Measurements from ENCODE around the gene AFF2. TPM values are rescaled to one million over a fixed set of nuclear protein-coding genes. Genes with fewer than 3 reads are reported as not detected.

Gene AFF2
- total RNA-seq, 2 experiments from 2014 or later: 1.7 to 2.0 TPM

DNA sequence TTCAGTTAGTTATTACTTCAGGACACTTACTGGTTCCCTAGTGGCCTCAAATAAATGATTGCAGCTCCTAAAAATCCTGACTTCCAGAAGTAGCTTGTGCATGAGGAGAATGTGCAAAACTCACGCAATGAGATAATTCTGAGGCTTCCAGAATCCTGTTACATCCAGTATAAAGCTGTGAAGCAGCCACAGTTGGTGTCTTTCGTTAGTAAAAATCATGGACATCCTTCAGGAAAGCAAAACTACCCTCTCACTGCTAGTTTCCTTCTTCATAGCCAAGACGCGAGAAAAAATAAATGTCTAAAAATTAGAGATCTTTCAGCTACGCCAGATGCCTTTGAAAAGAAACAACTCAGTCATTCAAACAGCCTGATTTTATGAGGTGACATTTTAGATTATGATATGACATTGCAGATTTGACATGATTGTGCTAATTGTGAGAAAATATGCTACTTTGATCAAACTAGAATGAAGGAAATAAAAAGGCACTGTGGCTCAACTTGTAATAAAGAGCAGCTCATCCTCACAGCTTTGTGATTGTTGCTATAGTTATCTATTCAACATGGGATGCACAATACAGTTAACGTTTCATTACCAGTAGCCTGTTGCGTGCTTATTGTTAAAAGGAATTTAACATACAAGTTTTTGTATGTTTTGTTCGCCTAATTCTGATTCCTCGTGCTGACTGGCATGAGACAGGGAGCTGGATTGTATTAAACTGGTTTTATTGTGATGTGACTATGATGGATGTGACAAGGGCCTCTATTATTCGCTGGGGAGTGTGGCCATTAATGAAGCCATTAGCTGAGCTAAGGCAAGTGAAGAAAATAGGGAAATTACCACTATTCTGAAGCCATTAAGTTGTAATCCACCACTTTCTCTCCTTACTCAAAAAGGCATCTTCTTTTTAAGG lies 40.5 kb downstream of the AFF2 start:
- Mint-ChIP-seq H3K4me1 (ENCODE audit: low read depth) (peaks cover 3% of the 10 kb centered on the region), H3K27ac (no peak overlapping the region), H3K9me3 (no peaks in the 10 kb centered on the region), H3K36me3 (ENCODE audit: low read depth) (no peaks in the 10 kb centered on the region), H3K27me3 (ENCODE audit: low read depth) (no peaks in the 10 kb centered on the region), H3K4me3 (no peak overlapping the region)
- intact Hi-C loops (cut with micrococcal nuclease): no loop called here
- CTCF ChIA-PET: interaction anchor here (0.5 to 0.8 kb wide), 4 partner anchors 10 to 611 kb away, joined by 3 to 4 read pairs (median 4); no protein-coding TSS in a partner anchor
- DNase-seq: no peak

DNA sequence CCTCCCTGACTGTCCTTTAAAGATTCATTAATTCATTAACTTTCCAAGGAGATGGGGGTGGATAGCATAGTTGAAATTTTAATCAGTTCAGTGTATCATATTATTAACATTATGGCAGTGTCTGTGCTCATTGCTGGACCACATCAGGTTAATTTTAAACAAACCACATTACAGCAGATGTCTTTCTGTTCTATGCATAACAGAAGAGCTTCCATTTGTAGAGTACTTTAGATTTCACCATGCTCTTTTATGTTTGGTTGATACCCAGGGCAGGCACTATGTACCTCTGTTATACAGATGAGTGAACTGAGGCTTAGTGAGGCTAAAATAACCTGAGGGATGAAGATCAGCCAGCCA lies 41.1 kb downstream of the AFF2 start:
- no peak overlapping the region for H3K27ac Mint-ChIP-seq
- H3K36me3 Mint-ChIP-seq (ENCODE audit: low read depth): no peaks in the 10 kb centered on the region
- no peaks in the 10 kb centered on the region for H3K27me3 Mint-ChIP-seq (ENCODE audit: low read depth)
- H3K4me3 Mint-ChIP-seq: no peak overlapping the region
- H3K4me1 Mint-ChIP-seq (ENCODE audit: low read depth): peaks cover 3% of the 10 kb centered on the region
- CTCF ChIA-PET: interaction anchor here (0.5 to 0.6 kb wide), 2 partner anchors 284 to 612 kb away, joined by 3 to 4 read pairs; no protein-coding TSS in a partner anchor
- intact Hi-C loops (cut with micrococcal nuclease): no loop called here
- no peaks in the 10 kb centered on the region for H3K9me3 Mint-ChIP-seq
- no peak for DNase-seq

- Mint-ChIP-seq H3K27me3 (ENCODE audit: low read depth) (no peaks in the 10 kb centered on the region), H3K27ac (no peak overlapping the region), H3K4me1 (ENCODE audit: low read depth) (peaks cover 2% of the 10 kb centered on the region), H3K9me3 (no peaks in the 10 kb centered on the region), H3K4me3 (no peak overlapping the region), H3K36me3 (ENCODE audit: low read depth) (no peaks in the 10 kb centered on the region)
- CTCF ChIA-PET: no interaction called here
- no peak for DNase-seq
- intact Hi-C loops (cut with micrococcal nuclease): no loop called here
Observed at GRCh38 chrX:148542481-148543255, 42.3 kb downstream of the AFF2 start.

DNA sequence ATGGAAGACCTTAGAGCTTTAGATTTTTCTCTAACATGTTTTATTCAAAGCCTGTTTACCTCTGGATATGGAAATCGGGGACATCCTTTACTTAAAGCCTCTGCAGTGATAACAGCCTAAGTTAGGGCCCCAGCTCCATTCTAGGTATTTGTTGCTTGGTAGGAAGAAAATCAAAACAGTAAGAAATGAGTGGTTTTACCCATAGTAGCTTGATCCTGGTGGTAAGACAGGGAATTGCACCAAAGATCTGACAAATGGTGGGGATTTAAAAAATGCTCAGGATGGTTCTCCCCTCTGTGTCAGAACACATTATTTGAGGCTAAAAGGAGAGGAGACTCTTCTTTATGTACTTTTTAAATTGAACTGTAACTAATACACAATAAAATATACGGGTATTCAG lies 52.4 kb downstream of the AFF2 start:
- Mint-ChIP-seq H3K27me3 (ENCODE audit: low read depth) (no peaks in the 10 kb centered on the region), H3K36me3 (ENCODE audit: low read depth) (peaks cover 1% of the 10 kb centered on the region), H3K4me3 (no peak overlapping the region), H3K4me1 (ENCODE audit: low read depth) (peaks cover 4% of the 10 kb centered on the region), H3K27ac (no peak overlapping the region), H3K9me3 (no peaks in the 10 kb centered on the region)
- intact Hi-C loops (cut with micrococcal nuclease): no loop called here
- CTCF ChIA-PET: interaction anchor here (1.1 kb wide), 1 partner anchor 13 kb away, joined by 3 read pairs; no protein-coding TSS in a partner anchor
- DNase-seq: no peak

GRCh38 chrX:148555101-148555500 lies 54.7 kb downstream of the AFF2 start:
- H3K9me3 Mint-ChIP-seq: peaks cover 3% of the 10 kb centered on the region
- H3K4me1 Mint-ChIP-seq (ENCODE audit: low read depth): peaks cover 4% of the 10 kb centered on the region
- peaks cover 1% of the 10 kb centered on the region for H3K36me3 Mint-ChIP-seq (ENCODE audit: low read depth)
- H3K4me3 Mint-ChIP-seq: no peak overlapping the region
- H3K27me3 Mint-ChIP-seq (ENCODE audit: low read depth): no peaks in the 10 kb centered on the region
- intact Hi-C loops (cut with micrococcal nuclease): no loop called here
- CTCF ChIA-PET: no interaction called here
- H3K27ac Mint-ChIP-seq: no peak overlapping the region
- DNase-seq: no peak

DNA sequence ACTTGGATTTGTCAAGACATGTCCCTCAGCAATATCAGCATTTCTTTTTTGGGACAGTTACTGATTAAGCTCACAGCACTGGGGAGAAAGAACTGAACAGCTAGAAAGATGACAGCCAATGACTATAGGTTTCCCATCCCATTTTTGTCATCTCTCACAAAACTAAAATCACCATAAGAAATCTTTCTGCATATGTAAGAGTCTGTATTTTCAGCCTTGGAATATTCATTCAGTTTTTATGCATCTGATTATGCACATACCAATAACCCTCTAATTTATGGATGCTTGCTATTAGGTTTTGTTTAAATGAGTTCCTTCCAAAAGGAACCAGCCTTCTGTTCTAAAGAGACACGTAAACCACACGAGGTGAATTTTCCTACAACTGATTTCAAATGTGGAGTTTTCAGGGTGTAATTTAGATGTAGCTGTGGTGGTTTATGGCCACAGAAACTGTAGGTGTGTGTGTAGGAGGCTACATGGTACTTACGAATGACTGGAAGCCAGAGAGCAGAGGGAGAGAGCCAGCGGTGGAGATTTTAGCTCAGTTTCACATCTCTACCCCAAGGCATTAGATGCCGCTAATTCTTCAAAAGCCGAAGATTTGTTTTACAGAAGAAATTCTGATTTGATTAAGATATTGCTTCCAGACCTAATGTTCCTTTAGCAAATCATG lies 55.3 kb downstream of the AFF2 start:
- Mint-ChIP-seq H3K4me1 (ENCODE audit: low read depth) (peaks cover 4% of the 10 kb centered on the region), H3K9me3 (peaks cover 3% of the 10 kb centered on the region), H3K4me3 (no peak overlapping the region), H3K27me3 (ENCODE audit: low read depth) (no peaks in the 10 kb centered on the region), H3K36me3 (ENCODE audit: low read depth) (peaks cover 1% of the 10 kb centered on the region), H3K27ac (no peak overlapping the region)
- intact Hi-C loops (cut with micrococcal nuclease): no loop called here
- CTCF ChIA-PET: no interaction called here
- DNase-seq: no peak

DNA sequence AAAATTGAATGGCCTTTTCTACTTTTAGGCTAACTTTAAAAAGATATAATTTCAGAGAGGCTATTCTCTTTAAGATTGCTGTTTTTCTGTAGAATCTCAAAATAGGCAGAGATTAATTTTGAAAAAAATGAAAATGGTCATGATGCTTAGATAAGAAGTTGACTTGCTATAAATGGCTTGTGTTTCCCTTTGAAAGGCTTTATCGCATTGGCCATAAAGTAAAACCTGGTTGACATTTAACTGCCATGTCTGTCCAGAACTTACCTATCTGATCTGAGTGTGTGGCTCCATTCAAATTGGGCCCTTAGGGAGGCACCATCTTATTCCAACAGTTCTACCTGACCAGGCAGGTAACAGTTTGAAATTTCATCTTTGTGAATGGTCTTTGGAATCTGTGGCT lies 56.1 kb downstream of the AFF2 start:
- no peak for DNase-seq
- H3K27ac Mint-ChIP-seq: no peak overlapping the region
- H3K4me1 Mint-ChIP-seq (ENCODE audit: low read depth): peaks cover 4% of the 10 kb centered on the region
- H3K4me3 Mint-ChIP-seq: no peak overlapping the region
- H3K36me3 Mint-ChIP-seq (ENCODE audit: low read depth): peaks cover 1% of the 10 kb centered on the region
- H3K27me3 Mint-ChIP-seq (ENCODE audit: low read depth): no peaks in the 10 kb centered on the region
- H3K9me3 Mint-ChIP-seq: peaks cover 3% of the 10 kb centered on the region
- intact Hi-C loops (cut with micrococcal nuclease): no loop called here
- CTCF ChIA-PET: no interaction called here

DNA sequence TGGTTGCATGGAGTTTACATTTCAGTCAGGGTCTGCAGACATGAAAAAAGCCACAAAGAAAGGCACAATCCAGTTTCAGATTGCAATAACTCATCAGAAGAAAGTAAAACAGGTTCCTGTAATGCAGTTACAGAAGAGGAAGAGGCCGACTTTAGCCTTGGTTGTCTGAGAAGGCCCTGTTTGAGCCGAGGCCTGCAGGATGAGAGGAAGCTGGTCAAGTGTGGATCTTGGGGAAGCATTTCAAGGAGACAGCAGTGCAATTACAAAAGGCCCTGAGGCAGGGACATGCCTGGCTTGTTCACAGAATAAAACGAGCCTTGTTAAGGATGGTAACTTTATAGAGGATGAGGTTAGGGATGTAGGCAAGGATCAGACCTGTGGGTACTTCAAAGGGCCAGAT lies 62.4 kb downstream of the AFF2 start:
- Mint-ChIP-seq H3K4me1 (ENCODE audit: low read depth) (peaks cover 6% of the 10 kb centered on the region), H3K27ac (no peak overlapping the region), H3K27me3 (ENCODE audit: low read depth) (no peaks in the 10 kb centered on the region), H3K9me3 (peaks cover 3% of the 10 kb centered on the region), H3K36me3 (ENCODE audit: low read depth) (no peaks in the 10 kb centered on the region), H3K4me3 (no peak overlapping the region)
- DNase-seq: no peak
- CTCF ChIA-PET: no interaction called here
- intact Hi-C loops (cut with micrococcal nuclease): no loop called here

GRCh38 chrX:148567229-148567628 lies 66.8 kb downstream of the AFF2 start:
- no peaks in the 10 kb centered on the region for H3K27me3 Mint-ChIP-seq (ENCODE audit: low read depth)
- DNase-seq: no peak
- peaks cover 6% of the 10 kb centered on the region for H3K4me1 Mint-ChIP-seq (ENCODE audit: low read depth)
- no peaks in the 10 kb centered on the region for H3K9me3 Mint-ChIP-seq
- intact Hi-C loops (cut with micrococcal nuclease): no loop called here
- H3K27ac Mint-ChIP-seq: no peak overlapping the region
- H3K36me3 Mint-ChIP-seq (ENCODE audit: low read depth): no peaks in the 10 kb centered on the region
- CTCF ChIA-PET: interaction anchor here (1.6 kb wide), 1 partner anchor 37 kb away, joined by 6 read pairs; no protein-coding TSS in a partner anchor
- no peak overlapping the region for H3K4me3 Mint-ChIP-seq

- intact Hi-C loops (cut with micrococcal nuclease): no loop called here
- no peaks in the 10 kb centered on the region for H3K27me3 Mint-ChIP-seq (ENCODE audit: low read depth)
- H3K4me1 Mint-ChIP-seq (ENCODE audit: low read depth): peaks cover 3% of the 10 kb centered on the region
- no peaks in the 10 kb centered on the region for H3K36me3 Mint-ChIP-seq (ENCODE audit: low read depth)
- no peak overlapping the region for H3K27ac Mint-ChIP-seq
- no peak overlapping the region for H3K4me3 Mint-ChIP-seq
- H3K9me3 Mint-ChIP-seq: no peaks in the 10 kb centered on the region
- CTCF ChIA-PET: interaction anchor here (1.6 kb wide), 1 partner anchor 38 kb away, joined by 6 read pairs; no protein-coding TSS in a partner anchor
- DNase-seq: no peak
Observed at GRCh38 chrX:148567779-148568178, 67.4 kb downstream of the AFF2 start.

GRCh38 chrX:148568763-148569162 lies 68.3 kb downstream of the AFF2 start:
- no peak for DNase-seq
- H3K9me3 Mint-ChIP-seq: no peaks in the 10 kb centered on the region
- intact Hi-C loops (cut with micrococcal nuclease): no loop called here
- CTCF ChIA-PET: interaction anchor here (1.6 kb wide), 1 partner anchor 39 kb away, joined by 6 read pairs; no protein-coding TSS in a partner anchor
- no peaks in the 10 kb centered on the region for H3K27me3 Mint-ChIP-seq (ENCODE audit: low read depth)
- no peaks in the 10 kb centered on the region for H3K4me1 Mint-ChIP-seq (ENCODE audit: low read depth)
- H3K36me3 Mint-ChIP-seq (ENCODE audit: low read depth): no peaks in the 10 kb centered on the region
- H3K27ac Mint-ChIP-seq: no peak overlapping the region
- H3K4me3 Mint-ChIP-seq: no peak overlapping the region

DNA sequence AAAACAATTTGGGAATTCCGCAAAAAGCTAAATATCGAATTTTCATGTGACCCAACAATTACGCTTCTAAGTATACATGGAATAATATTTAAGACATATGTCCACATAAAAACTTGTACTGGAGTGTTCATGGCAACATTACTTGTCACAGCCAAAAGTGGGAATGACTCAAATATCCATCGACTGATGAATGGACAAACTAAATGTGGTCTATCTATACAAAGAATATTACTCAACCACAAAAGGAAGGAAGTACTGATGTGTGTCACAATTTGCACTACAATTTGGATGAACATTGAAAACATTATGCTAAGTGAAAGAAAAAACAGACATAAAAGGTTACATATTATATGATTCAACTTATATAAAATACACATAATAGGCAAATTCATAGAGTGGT lies 71.9 kb downstream of the AFF2 start:
- Mint-ChIP-seq H3K27ac (no peak overlapping the region), H3K4me1 (ENCODE audit: low read depth) (no peaks in the 10 kb centered on the region), H3K36me3 (ENCODE audit: low read depth) (no peaks in the 10 kb centered on the region), H3K4me3 (no peak overlapping the region), H3K27me3 (ENCODE audit: low read depth) (no peaks in the 10 kb centered on the region), H3K9me3 (no peaks in the 10 kb centered on the region)
- no peak for DNase-seq
- intact Hi-C loops (cut with micrococcal nuclease): no loop called here
- CTCF ChIA-PET: no interaction called here

All from activated naive CD4-positive, alpha-beta T cell treated with anti-CD3 and anti-CD28 coated beads for 36 hours (primary cell).